ENCODE measurements around the gene DFFB. TPM values are rescaled to one million over a fixed set of nuclear protein-coding genes. Genes with fewer than 3 reads are reported as not detected.

The DFFB gene
- total and polyA plus RNA-seq, 2 of the 13 experiments (the other 11 are each of a cell fraction or from before 2014, with no cell fraction given), result 4.6 to 9.3 TPM

- Histone ChIP-seq H3K9me3 (ENCODE audit: low read length) (no peaks in the 10 kb centered on the region), H3K4me2 (ENCODE audit: low read depth, low read length) (no peak overlapping the region), H3K4me1 (ENCODE audit: insufficient read depth, low read length) (peaks cover 6% of the 10 kb centered on the region), H3K4me3 (replicated peaks in 1 of 3; ENCODE audit: insufficient read depth in 1 of 3, low read depth in 2 of 3, low read length in 3 of 3) (no peak overlapping the region), H3K27me3 (ENCODE audit: control insufficient read depth in 1 of 2, insufficient read depth in 2 of 2, low read length in 2 of 2) (no peaks in the 10 kb centered on the region), H3K27ac (ENCODE audit: extremely low read length, insufficient read depth, low read length) (no peak overlapping the region), H3K9ac (ENCODE audit: insufficient read depth, low read depth, low read length) (no peak overlapping the region), H3K79me2 (ENCODE audit: insufficient read depth, low read length) (no peaks in the 10 kb centered on the region), H3K36me3 (replicated peaks in 1 of 2; ENCODE audit: control insufficient read depth in 1 of 2, insufficient read depth in 2 of 2, low read length in 2 of 2) (peaks cover 4 to 8% of the 10 kb centered on the region in 2 experiments; a peak in 3 of 5 replicates), H2AFZ (ENCODE audit: low read length) (no peak overlapping the region), H4K20me1 (ENCODE audit: insufficient read depth, low read length) (no peaks in the 10 kb centered on the region)
- intact Hi-C loops (cut with micrococcal nuclease; ENCODE audit: unreplicated experiment) (no loop called here), in situ Hi-C loops (cut with HindIII; ENCODE audit: extremely low pct_ligation_motif_present, low pct_unique_long_range_greater_than_20kb) (no loop called here)
- ChIA-PET POLR2A (no interaction called here), CTCF (ENCODE audit: low intra/inter-chr PET ratio, low total read pairs) (no interaction called here)
- no peak for FAIRE-seq
- WGBS (ENCODE audit: low lambda C conversion rate), result 83% methylated on average over 4 of the region's 18 CpGs
- no TSS peak for BruUV-seq (replicated peaks)
- no peak for TF ChIP-seq ZNF552 (CRISPR knock-in tag; IDR thresholded peaks at IDR 0.05; ENCODE audit: borderline replicate concordance)
- TF ChIP-seq TOPORS (CRISPR knock-in tag; IDR thresholded peaks at IDR 0.05), result no peak
- TF ChIP-seq ZXDC (CRISPR knock-in tag; IDR thresholded peaks at IDR 0.05), result no peak
- no peak for TF ChIP-seq ZNF740 (CRISPR knock-in tag; IDR thresholded peaks at IDR 0.05)
- no peak for TF ChIP-seq FOXP4 (CRISPR knock-in tag; IDR thresholded peaks at IDR 0.05)
- TF ChIP-seq ZNF557 (CRISPR knock-in tag; IDR thresholded peaks at IDR 0.05), result no peak
- TF ChIP-seq PHF21A (CRISPR knock-in tag; IDR thresholded peaks at IDR 0.05), result no peak
- no peak for TF ChIP-seq ZNF441 (CRISPR knock-in tag; IDR thresholded peaks at IDR 0.05; ENCODE audit: borderline replicate concordance)
- ATAC-seq, result no peak; the same call in 2 of the 3 replicates
- DNase-seq (ENCODE audit: low spot score), result no peak
Observed at GRCh38 chr1:3869751-3870301, 12.6 kb downstream of the DFFB start.

All from HepG2 (cell line).